ENCODE results near the gene CD84.
"Not testable (repeated sequence)": the region's sequence is repeated elsewhere in the genome, so short reads cannot be mapped to it uniquely, and the experiment has no call there.

CD84 gene

GRCh38 chr1:160584784-160585183 is 5.5 kb upstream of the CD84 start:
- DNase-seq (ENCODE audit: low read depth, low spot score) = no peak
- H3K9me3 ChIP-seq (ENCODE audit: low read depth, low read length) = no peaks in the 10 kb centered on the region
- H3K27ac ChIP-seq = peak overlapping the region; percentile 71; the same call in 1 of the 2 replicates
- H3K36me3 ChIP-seq (ENCODE audit: insufficient read depth, low read length) = no peaks in the 10 kb centered on the region
- TF ChIP-seq EZH2 (IDR thresholded peaks at IDR 0.05) = no peak
- no peak for TF ChIP-seq FOXP2 (optimal IDR thresholded peaks at IDR 0.05; ENCODE audit: control extremely low read depth, extremely low read length, insufficient read depth)
- TF ChIP-seq POLR2AphosphoS5 (IDR thresholded peaks at IDR 0.05; ENCODE audit: borderline replicate concordance, low read depth, low read length) = no peak
- H3K9ac ChIP-seq (ENCODE audit: insufficient read length) = no peak overlapping the region
- no peak overlapping the region for H3K4me3 ChIP-seq

GRCh38 chr1:160582976-160583375 is 3.7 kb upstream of the CD84 start:
- not testable (repeated sequence) for H3K36me3 ChIP-seq (ENCODE audit: insufficient read depth, low read length); H3K9me3 ChIP-seq (ENCODE audit: low read depth, low read length); DNase-seq (ENCODE audit: low read depth, low spot score); H3K9ac ChIP-seq (ENCODE audit: insufficient read length); H3K27ac ChIP-seq; H3K4me3 ChIP-seq

GRCh38 chr1:160581961-160582360 is 2.7 kb upstream of the CD84 start:
- Histone ChIP-seq H3K4me3 (no peak overlapping the region), H3K36me3 (ENCODE audit: insufficient read depth, low read length) (no peaks in the 10 kb centered on the region), H3K27ac (no peak overlapping the region), H3K9ac (ENCODE audit: insufficient read length) (no peak overlapping the region), H3K9me3 (ENCODE audit: low read depth, low read length) (no peaks in the 10 kb centered on the region)
- TF ChIP-seq POLR2AphosphoS5 (IDR thresholded peaks at IDR 0.05; ENCODE audit: borderline replicate concordance, low read depth, low read length) (no peak), FOXP2 (optimal IDR thresholded peaks at IDR 0.05; ENCODE audit: control extremely low read depth, extremely low read length, insufficient read depth) (no peak), EZH2 (IDR thresholded peaks at IDR 0.05) (no peak)
- DNase-seq (ENCODE audit: low read depth, low spot score) = no peak

- Histone ChIP-seq H3K4me3 (no peak overlapping the region), H3K27ac (no peak overlapping the region), H3K9me3 (ENCODE audit: low read depth, low read length) (no peaks in the 10 kb centered on the region), H3K9ac (ENCODE audit: insufficient read length) (no peak overlapping the region), H3K36me3 (ENCODE audit: insufficient read depth, low read length) (no peaks in the 10 kb centered on the region)
- no peak for TF ChIP-seq FOXP2 (optimal IDR thresholded peaks at IDR 0.05; ENCODE audit: control extremely low read depth, extremely low read length, insufficient read depth)
- TF ChIP-seq EZH2 (IDR thresholded peaks at IDR 0.05) = no peak
- TF ChIP-seq POLR2AphosphoS5 (IDR thresholded peaks at IDR 0.05; ENCODE audit: borderline replicate concordance, low read depth, low read length) = no peak
- no peak for DNase-seq (ENCODE audit: low read depth, low spot score)
Observed at GRCh38 chr1:160580221-160580812, 1.0 kb upstream of the CD84 start.

GRCh38 chr1:160578525-160579191 is 638 bp downstream of the CD84 start:
- no peak for DNase-seq (ENCODE audit: low read depth, low spot score)
- no peaks in the 10 kb centered on the region for H3K9me3 ChIP-seq (ENCODE audit: low read depth, low read length)
- TF ChIP-seq POLR2AphosphoS5 (IDR thresholded peaks at IDR 0.05; ENCODE audit: borderline replicate concordance, low read depth, low read length) (no peak), FOXP2 (optimal IDR thresholded peaks at IDR 0.05; ENCODE audit: control extremely low read depth, extremely low read length, insufficient read depth) (no peak), EZH2 (IDR thresholded peaks at IDR 0.05) (no peak)
- no peak overlapping the region for H3K27ac ChIP-seq
- no peak overlapping the region for H3K9ac ChIP-seq (ENCODE audit: insufficient read length)
- no peaks in the 10 kb centered on the region for H3K36me3 ChIP-seq (ENCODE audit: insufficient read depth, low read length)
- no peak overlapping the region for H3K4me3 ChIP-seq

GRCh38 chr1:160578175-160578524 is 1.1 kb downstream of the CD84 start:
- Histone ChIP-seq H3K27ac (no peak overlapping the region), H3K9me3 (ENCODE audit: low read depth, low read length) (no peaks in the 10 kb centered on the region), H3K36me3 (ENCODE audit: insufficient read depth, low read length) (no peaks in the 10 kb centered on the region), H3K9ac (ENCODE audit: insufficient read length) (no peak overlapping the region), H3K4me3 (no peak overlapping the region)
- DNase-seq (ENCODE audit: low read depth, low spot score) = no peak
- TF ChIP-seq EZH2 (IDR thresholded peaks at IDR 0.05) (no peak), POLR2AphosphoS5 (IDR thresholded peaks at IDR 0.05; ENCODE audit: borderline replicate concordance, low read depth, low read length) (no peak), FOXP2 (optimal IDR thresholded peaks at IDR 0.05; ENCODE audit: control extremely low read depth, extremely low read length, insufficient read depth) (no peak)

GRCh38 chr1:160577671-160578070 is 1.6 kb downstream of the CD84 start:
- TF ChIP-seq POLR2AphosphoS5 (IDR thresholded peaks at IDR 0.05; ENCODE audit: borderline replicate concordance, low read depth, low read length) (no peak), FOXP2 (optimal IDR thresholded peaks at IDR 0.05; ENCODE audit: control extremely low read depth, extremely low read length, insufficient read depth) (no peak), EZH2 (IDR thresholded peaks at IDR 0.05) (no peak)
- H3K9ac ChIP-seq (ENCODE audit: insufficient read length) = no peak overlapping the region

GRCh38 chr1:160576884-160577283 is 2.4 kb downstream of the CD84 start:
- no peak overlapping the region for H3K27ac ChIP-seq
- H3K9me3 ChIP-seq (ENCODE audit: low read depth, low read length) = no peaks in the 10 kb centered on the region
- no peak for DNase-seq (ENCODE audit: low read depth, low spot score)
- TF ChIP-seq POLR2AphosphoS5 (IDR thresholded peaks at IDR 0.05; ENCODE audit: borderline replicate concordance, low read depth, low read length) (no peak), FOXP2 (optimal IDR thresholded peaks at IDR 0.05; ENCODE audit: control extremely low read depth, extremely low read length, insufficient read depth) (no peak), EZH2 (IDR thresholded peaks at IDR 0.05) (no peak)
- H3K36me3 ChIP-seq (ENCODE audit: insufficient read depth, low read length) = no peaks in the 10 kb centered on the region
- no peak overlapping the region for H3K4me3 ChIP-seq
- H3K9ac ChIP-seq (ENCODE audit: insufficient read length) = no peak overlapping the region

More at GRCh38 chr1:160577671-160578070, 1.6 kb downstream of the CD84 start:
- no peak overlapping the region for H3K4me3 ChIP-seq
- H3K27ac ChIP-seq = no peak overlapping the region
- no peak for DNase-seq (ENCODE audit: low read depth, low spot score)
- H3K9me3 ChIP-seq (ENCODE audit: low read depth, low read length) = no peaks in the 10 kb centered on the region
- no peaks in the 10 kb centered on the region for H3K36me3 ChIP-seq (ENCODE audit: insufficient read depth, low read length)

- no peaks in the 10 kb centered on the region for H3K9me3 ChIP-seq (ENCODE audit: low read depth, low read length)
- H3K4me3 ChIP-seq = no peak overlapping the region
- H3K9ac ChIP-seq (ENCODE audit: insufficient read length) = no peak overlapping the region
- no peak for TF ChIP-seq POLR2AphosphoS5 (IDR thresholded peaks at IDR 0.05; ENCODE audit: borderline replicate concordance, low read depth, low read length)
- no peak for TF ChIP-seq EZH2 (IDR thresholded peaks at IDR 0.05)
- no peak for TF ChIP-seq FOXP2 (optimal IDR thresholded peaks at IDR 0.05; ENCODE audit: control extremely low read depth, extremely low read length, insufficient read depth)
- DNase-seq (ENCODE audit: low read depth, low spot score) = no peak
- H3K36me3 ChIP-seq (ENCODE audit: insufficient read depth, low read length) = no peaks in the 10 kb centered on the region
- H3K27ac ChIP-seq = no peak overlapping the region
Observed at GRCh38 chr1:160576390-160576789, 2.9 kb downstream of the CD84 start.

Data from SK-N-MC (cell line).